Measurements from ENCODE around the gene SLC22A4. TPM values are rescaled to one million over a fixed set of nuclear protein-coding genes. Genes with fewer than 3 reads are reported as not detected.
A peak's percentile ranks its signal among the peaks of the same experiment; 100 is the strongest.

SLC22A4 gene
- total RNA-seq, 3 donors from 2014 or later, result 1.3 to 4.5 (median 2.3) TPM

- TF ChIP-seq POLR2AphosphoS5 (IDR thresholded peaks at IDR 0.05), result no peak
- TF ChIP-seq POLR2A (IDR thresholded peaks at IDR 0.05), result no peak
- no peak for TF ChIP-seq CTCF (IDR thresholded peaks at IDR 0.05)
- Histone ChIP-seq H3K27ac (peak overlapping the region; percentile 96 to 97), H3K9me3 (no peaks in the 10 kb centered on the region), H3K4me3 (no peak overlapping the region), H3K27me3 (no peaks in the 10 kb centered on the region), H3K36me3 (no peaks in the 10 kb centered on the region), H3K4me1 (peaks cover 21 to 42% of the 10 kb centered on the region in 2 donors)
- no peak for DNase-seq (ENCODE audit: low spot score in 2 of 2)
- intact Hi-C loops (cut with DNase I; ENCODE audit: low total_unique reads), result loop anchor here (5.0 kb wide), 1 partner anchor 108 kb away; no protein-coding TSS in a partner anchor
Measured at GRCh38 chr5:132389051-132389331, 94.8 kb downstream of the SLC22A4 start.

- Histone ChIP-seq H3K4me3 (no peak overlapping the region), H3K27ac (peak overlapping the region; percentile 96 to 97), H3K9me3 (no peaks in the 10 kb centered on the region), H3K36me3 (no peaks in the 10 kb centered on the region), H3K4me1 (peaks cover 21 to 42% of the 10 kb centered on the region in 2 donors), H3K27me3 (no peaks in the 10 kb centered on the region)
- DNase-seq (ENCODE audit: low spot score in 2 of 2), result peak; percentile 82 to 92
- intact Hi-C loops (cut with DNase I; ENCODE audit: low total_unique reads), result loop anchor here (5.0 kb wide), 1 partner anchor 108 kb away; no protein-coding TSS in a partner anchor
- TF ChIP-seq POLR2A (IDR thresholded peaks at IDR 0.05) (no peak), POLR2AphosphoS5 (IDR thresholded peaks at IDR 0.05) (peak; percentile 59 to 74 (median 60))
Measured at GRCh38 chr5:132389585-132390286, 95.5 kb downstream of the SLC22A4 start.

GRCh38 chr5:132391247-132391646, 97.1 kb downstream of the SLC22A4 start:
- no peak overlapping the region for H3K27ac ChIP-seq
- intact Hi-C loops (cut with DNase I; ENCODE audit: low total_unique reads), result no loop called here

GRCh38 chr5:132391870-132392269, 97.7 kb downstream of the SLC22A4 start:
- H3K4me3 ChIP-seq, result no peak overlapping the region
- TF ChIP-seq CTCF (IDR thresholded peaks at IDR 0.05), result no peak
- TF ChIP-seq POLR2A (IDR thresholded peaks at IDR 0.05), result no peak
- no peak for TF ChIP-seq POLR2AphosphoS5 (IDR thresholded peaks at IDR 0.05)
- peaks cover 19 to 26% of the 10 kb centered on the region in 2 donors for H3K4me1 ChIP-seq
- intact Hi-C loops (cut with DNase I; ENCODE audit: low total_unique reads), result no loop called here
- DNase-seq (ENCODE audit: low spot score in 2 of 2), result no peak
- no peak overlapping the region for H3K27ac ChIP-seq
- no peaks in the 10 kb centered on the region for H3K27me3 ChIP-seq
- H3K36me3 ChIP-seq, result no peaks in the 10 kb centered on the region
- no peaks in the 10 kb centered on the region for H3K9me3 ChIP-seq

More at GRCh38 chr5:132391247-132391646, 97.1 kb downstream of the SLC22A4 start:
- H3K4me1 ChIP-seq, result peaks cover 21 to 32% of the 10 kb centered on the region in 2 donors
- H3K9me3 ChIP-seq, result no peaks in the 10 kb centered on the region
- H3K36me3 ChIP-seq, result no peaks in the 10 kb centered on the region
- DNase-seq (ENCODE audit: low spot score in 2 of 2), result no peak
- no peak overlapping the region for H3K4me3 ChIP-seq
- no peaks in the 10 kb centered on the region for H3K27me3 ChIP-seq
- TF ChIP-seq POLR2A (IDR thresholded peaks at IDR 0.05) (no peak), CTCF (IDR thresholded peaks at IDR 0.05) (no peak), POLR2AphosphoS5 (IDR thresholded peaks at IDR 0.05) (no peak)

- no peak for DNase-seq (ENCODE audit: low spot score in 2 of 2)
- no peaks in the 10 kb centered on the region for H3K27me3 ChIP-seq
- intact Hi-C loops (cut with DNase I; ENCODE audit: low total_unique reads), result no loop called here
- H3K4me1 ChIP-seq, result peaks cover 16 to 20% of the 10 kb centered on the region in 2 donors
- H3K9me3 ChIP-seq, result no peaks in the 10 kb centered on the region
- H3K27ac ChIP-seq, result no peak overlapping the region
- no peak overlapping the region for H3K4me3 ChIP-seq
- H3K36me3 ChIP-seq, result no peaks in the 10 kb centered on the region
- TF ChIP-seq POLR2A (IDR thresholded peaks at IDR 0.05), result no peak
- no peak for TF ChIP-seq POLR2AphosphoS5 (IDR thresholded peaks at IDR 0.05)
- no peak for TF ChIP-seq CTCF (IDR thresholded peaks at IDR 0.05)
Measured at GRCh38 chr5:132392411-132392810, 98.2 kb downstream of the SLC22A4 start.
